GM18502 (cell line): ENCODE results near the gene MPZL2.
"Not testable (repeated sequence)": the region's sequence is repeated elsewhere in the genome, so short reads cannot be mapped to it uniquely, and the experiment has no call there.

Experiments
- ATAC-seq: cut with Tn5 transposase; IDR thresholded peaks from one replicate; pipeline ENCODE4 v1.9.1; 2021; ENCODE audit warnings: mild to moderate bottlenecking; ENCODE audit not compliant: unreplicated experiment, poor library complexity

Gene MPZL2

DNA sequence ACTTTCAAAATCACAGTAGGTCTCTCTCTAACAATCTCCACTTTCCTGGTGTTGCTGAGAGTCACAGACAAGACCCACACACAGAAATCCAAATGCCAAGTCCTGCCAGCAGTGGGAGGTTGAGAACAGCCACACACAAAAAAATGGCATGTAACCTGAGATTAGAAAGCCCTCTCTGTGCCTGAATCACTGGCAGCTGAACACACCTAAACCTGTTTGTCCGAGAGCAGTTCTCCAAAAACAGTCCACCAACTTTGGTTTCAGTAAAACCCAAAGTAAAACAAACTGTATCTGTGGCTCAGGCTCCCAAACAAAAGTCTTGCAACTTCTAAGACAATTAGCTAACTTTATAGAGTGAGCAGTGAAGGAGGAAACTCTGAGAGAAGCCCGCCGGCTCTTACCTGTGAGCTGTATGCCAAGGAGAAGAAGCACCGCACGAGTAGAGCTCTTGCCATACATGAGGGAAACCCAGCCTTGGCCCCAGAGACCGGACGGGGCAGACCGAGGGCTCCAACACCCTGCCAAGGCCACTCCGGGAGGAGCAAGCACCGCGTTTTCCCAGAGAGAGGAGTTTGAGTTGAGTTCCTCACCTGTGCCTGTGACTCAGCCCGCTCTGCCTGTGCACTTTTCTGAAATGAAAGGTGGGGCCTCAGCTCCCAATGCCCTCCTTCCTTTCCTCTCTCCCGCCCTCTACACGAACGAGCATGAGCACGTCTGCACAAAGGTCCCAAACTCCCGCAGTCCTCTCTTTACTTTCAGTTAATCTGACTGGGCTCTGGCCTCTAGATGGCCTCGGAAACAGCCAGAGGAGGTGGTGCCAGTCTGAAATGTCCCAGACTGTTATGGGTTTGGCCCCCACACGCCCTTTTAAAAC, at the start of gene MPZL2:
Gene MPZL2, minus strand, starts transcription at position 603 of the 874 bp plus-strand sequence. Its CDS starts 144 bp downstream, at position 459.
- ATAC-seq = no peak

DNA sequence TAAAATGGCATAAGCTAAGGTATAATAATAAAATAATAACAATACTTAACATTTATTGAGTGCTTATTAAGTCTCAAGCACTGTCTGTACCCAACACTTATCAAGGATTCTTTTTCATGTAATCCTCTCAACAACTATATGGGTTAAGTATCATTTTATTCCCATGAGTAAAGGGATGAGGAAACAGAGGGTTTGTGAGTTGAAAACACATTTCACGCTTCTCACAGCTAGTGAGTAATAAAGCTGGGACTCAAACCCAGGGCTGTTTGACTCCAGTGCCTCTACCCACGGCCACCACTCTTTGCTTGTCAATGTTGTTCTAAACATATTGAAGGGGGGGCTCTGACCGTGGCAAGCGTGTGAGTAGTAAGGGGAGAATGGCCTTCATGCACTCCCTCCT, 49.1 kb upstream of the MPZL2 start:
- no peak for ATAC-seq

DNA sequence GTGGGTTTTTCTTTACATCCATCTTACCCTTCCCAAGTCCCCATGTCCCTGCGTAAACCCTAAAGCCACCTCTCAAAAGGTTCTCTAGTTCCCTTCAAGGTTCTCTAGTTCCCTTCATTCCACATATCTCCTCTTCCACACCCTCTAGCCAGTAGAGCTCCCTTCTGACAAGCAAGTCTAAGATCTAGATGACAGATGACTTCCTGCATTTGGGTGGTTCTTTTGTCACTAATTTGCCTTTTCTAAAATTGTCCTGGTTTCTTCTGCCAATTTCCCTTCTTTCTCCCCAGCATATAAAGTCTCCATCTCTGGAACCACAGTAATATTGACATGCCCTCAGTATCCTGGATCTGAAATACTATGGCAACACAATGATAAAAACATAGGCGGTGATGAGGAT, 48.2 kb upstream of the MPZL2 start:
- ATAC-seq = no peak

DNA sequence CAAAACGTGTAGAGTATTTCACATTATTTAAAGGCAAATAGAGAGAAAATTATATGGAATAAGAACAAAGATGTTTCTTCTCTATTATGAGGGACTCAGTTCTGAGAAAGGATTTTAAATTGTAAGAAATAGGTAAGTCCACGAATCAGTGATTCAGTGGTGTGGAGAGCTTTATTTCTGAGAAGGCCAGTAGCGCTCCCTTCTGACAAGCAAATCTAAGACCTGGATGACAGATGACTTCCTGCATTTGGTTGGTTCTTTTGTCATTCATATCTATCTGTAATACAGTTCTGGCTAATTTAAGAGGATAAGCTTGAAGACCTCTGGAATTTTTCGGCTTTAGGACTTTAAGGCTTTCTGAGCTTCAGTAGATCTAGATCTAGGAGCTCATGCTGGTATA, 47.4 kb upstream of the MPZL2 start:
- ATAC-seq = no peak

DNA sequence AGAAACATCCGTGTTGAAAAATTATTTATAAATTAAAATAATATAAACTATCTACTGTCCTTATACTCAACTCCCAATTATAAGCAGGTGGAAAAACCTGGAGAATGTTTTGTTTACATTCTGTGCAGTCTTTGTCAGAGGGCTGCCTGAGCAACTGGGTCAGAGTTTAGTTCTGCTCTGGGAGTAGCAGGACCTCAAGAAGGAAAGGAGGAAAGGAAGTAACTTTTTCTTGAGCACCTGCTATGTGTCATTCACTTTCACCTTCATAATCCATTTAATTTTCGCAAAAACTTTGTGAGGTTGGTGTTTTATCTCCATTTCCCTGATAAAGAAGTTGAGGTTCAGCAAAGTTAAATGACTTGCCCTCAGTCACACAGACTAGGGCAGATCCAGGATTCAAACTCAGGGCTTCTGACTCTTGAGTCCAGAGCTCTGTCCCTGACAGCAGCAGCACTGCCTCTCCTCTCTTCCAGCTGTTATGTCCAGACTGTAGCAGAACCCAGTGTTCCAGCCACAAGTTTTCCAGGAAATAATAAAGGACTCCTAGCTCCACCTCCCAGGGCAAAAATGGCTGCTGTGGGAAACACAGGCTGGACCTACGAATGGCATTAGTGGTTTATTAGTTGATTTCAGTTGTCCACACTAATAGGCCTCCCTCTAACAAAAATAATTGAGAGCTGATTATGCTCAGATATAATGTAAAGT, 46.8 kb upstream of the MPZL2 start:
- no peak for ATAC-seq

DNA sequence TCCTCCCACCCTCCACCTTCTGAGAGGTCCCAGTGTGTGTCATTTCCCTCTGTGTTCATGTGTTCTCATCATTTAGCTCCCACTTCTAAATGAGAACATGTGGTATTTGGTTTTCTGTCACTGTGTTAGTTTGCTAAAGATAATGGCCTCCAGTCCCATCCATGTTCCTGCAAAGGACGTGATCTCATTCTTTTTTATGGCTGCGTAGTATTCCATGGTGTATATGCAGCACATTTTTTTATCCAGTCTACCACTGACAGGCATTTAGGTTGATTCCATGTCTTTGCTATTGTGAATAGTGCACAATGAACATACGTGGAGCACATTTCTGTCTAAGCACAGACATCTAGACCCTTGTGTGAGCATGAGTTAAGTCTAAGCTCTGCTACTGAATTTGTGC, 46.2 kb upstream of the MPZL2 start:
- ATAC-seq = no peak

DNA sequence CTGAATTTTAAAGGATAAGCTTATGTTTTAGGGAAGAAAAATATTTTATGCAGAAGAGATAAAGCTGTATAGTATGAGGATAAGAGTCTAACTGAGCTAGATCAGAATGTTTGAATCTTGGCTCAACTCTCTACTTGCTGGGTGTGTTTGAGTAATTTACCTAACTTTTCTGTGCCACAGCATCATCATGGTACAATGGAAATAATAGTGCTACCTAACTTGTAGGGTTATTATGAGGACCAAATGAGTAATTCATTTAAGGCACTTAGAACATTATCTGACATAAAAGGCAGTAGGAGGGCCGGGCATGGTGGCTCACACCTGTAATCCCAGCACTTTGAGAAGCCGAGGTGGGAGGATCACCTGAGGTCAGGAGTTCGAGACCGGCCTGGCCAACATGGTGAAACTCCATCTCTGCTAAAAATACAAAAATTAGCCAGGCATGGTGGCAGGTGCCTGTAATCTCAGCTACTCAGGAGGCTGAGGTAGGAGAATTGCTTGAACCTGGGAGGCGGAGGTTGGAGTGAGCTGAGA, 45.0 kb upstream of the MPZL2 start:
- ATAC-seq = not testable (repeated sequence)

DNA sequence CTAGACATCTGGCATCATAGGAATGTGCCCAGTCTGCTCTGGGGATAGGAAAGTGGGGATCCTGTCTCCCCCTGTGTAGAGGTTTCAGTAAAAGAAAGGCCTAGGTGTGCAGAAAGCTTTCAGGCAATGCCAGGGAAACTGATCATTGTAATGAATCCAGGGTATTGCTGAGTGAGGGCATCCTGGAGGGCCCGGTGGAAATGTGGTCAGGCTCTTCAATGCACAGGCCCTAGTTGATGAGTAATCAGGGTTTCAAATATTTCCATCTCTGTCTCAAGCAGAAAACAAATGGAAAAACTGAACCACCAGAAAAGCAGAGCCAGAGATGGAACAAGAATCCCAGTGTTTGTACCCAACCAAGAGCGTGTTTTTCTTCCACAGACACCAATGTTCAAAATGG, 42.5 kb upstream of the MPZL2 start:
- no peak for ATAC-seq

DNA sequence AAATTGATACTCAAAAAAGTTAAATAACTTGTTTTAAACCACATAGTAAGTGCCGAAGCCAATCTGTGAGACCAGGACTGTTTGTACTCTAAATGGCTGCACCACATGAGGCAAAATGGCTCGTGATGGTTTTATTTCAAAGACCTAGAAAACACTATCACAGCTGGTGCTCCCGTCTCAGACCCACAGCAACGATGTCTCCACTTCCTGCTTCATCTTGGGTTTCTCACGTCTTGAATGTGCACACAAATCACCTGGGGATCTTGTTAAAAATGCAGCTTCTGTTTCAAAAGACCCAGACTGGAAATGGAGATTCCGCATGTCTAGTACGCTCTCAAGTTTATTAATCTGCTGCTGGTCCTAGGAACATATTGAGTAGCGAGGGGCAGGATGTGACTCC, 41.6 kb upstream of the MPZL2 start:
- no peak for ATAC-seq

DNA sequence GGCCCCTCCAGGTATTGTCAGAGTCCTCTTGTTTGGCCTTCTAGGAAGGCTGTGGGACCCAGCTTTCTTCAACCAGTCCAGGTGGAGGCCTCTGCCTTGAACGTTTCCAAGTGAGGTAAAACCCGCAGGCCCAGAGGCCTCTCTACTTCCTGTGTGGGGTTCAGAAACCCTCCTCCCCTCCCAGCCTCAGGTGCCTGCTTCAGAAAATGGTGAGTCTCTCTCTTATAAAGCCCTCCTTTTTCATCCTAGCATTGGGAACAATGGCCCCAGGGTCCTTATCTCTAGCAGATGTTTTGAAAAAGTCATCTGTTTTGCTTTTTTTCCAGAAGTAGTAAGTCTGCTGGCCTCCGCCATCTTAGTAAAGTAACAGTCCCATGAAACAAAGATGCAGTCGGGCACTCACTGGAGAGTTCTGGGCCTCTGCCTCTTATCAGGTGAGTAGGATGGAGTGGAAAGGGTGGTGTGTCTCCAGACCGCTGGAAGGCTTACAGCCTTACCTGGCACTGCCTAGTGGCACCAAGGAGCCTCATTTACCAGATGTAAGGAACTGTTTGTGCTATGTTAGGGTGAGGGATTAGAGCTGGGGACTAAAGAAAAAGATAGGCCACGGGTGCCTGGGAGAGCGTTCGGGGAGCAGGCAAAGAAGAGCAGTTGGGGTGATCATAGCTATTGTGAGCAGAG, 40.6 kb upstream of the MPZL2 start, which contains the start of gene CD3E:
Gene CD3E, plus strand, starts transcription at position 163 of the 681 bp plus-strand sequence. Its CDS starts 223 bp downstream, at position 386.
- ATAC-seq = no peak

DNA sequence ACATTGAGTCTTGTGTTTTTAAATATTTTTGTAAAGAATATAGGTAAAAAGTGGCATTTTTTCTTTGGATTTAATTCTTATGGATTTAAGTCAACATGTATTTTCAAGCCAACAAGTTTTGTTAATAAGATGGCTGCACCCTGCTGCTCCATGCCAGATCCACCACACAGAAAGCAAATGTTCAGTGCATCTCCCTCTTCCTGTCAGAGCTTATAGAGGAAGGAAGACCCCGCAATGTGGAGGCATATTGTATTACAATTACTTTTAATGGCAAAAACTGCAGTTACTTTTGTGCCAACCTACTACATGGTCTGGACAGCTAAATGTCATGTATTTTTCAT, 40.1 kb upstream of the MPZL2 start:
- no peak for ATAC-seq

DNA sequence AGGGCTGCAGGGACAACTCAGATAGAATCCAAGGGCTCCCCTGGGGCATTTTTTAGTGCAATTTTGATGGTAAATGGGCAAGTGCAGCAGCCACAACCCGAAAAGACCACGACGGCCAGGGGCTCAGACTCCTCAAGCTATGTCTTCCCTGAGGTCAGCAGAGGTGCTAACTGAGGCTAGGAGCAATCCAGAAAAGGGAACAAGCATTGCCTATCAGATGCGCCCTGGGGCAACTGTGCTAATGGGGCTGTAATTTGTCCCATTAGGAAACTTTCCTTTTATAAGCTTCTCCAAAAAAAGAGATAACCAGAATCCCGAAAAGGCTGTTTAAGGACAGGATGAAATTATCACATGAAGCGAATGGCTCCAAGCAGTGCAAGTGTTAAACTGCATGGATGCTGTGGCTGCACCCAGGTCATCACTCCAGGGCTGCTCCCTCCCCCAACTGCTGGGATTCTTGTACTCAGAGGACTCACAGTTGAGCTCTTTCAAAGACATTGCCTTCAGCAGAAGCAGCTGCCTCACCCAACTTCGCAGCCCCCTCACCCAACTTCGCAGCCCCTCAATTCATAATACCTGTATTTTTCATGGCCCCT, 37.6 kb upstream of the MPZL2 start:
- no peak for ATAC-seq

DNA sequence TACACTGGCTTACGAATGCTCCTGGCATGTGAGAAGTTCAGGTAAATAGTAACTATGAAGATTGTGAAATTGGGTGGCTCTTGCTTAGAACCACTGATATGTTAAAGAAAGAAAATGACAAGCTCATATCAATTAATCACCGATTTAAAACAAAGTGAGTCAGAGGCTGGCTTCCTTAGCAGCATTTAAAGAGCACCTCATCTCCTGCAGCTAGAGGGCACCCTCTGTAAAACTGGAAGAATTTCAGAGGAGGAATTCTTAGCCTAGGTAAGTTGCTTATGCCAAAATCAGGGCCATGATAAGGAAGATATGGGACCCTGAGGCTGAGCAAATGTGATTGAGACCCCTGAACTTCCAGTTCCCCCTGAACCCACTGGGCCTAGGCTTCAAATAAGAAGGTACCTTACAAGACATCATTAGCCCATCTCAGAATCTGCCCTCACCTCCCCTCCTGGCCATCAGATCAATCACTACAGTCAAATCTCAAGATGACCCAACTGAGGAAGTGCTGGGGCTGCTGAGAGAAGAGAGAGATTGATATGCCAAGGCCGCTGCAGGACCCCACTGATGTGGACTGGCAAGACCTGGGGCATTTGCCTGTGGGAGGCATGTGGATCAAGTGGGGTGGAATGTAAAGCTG, 31.8 kb upstream of the MPZL2 start:
- no peak for ATAC-seq

DNA sequence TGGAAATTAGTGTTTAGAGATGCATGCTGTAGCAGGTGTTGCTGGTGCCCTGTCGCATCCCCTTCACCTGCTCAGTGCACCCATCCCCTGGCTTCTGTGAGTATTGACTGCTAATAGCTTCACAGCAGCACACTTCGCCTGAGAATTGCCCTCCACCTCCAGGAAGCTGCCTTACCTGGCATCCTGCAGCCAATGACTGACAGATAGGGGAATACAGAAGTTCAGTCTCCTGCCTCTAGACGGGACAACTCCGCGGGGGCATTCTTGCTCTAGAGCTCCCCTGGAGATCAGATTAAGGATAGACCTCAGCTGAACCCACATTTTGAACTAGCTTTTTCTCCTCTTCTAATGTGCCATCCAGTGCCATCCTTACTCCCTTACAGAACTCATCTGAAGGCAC, 31.1 kb upstream of the MPZL2 start:
- no peak for ATAC-seq

DNA sequence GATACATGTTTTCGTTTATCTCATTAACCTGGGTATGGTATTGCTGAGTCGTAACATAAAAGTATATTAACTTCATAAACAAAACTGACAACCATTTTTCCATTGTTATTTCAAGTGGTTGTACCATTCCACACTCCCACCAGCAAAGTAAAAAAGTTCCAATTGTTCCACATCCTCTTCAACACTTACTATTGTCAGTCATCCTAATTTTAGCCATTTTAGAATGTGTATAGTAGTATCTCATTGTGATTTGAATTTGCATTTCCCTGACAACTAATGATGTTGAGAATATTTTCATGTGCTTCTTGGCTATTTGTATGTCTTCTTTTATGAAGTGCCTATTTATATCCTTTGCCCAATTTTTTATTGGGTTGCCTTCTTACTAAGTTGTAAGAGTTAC, 30.0 kb upstream of the MPZL2 start:
- no peak for ATAC-seq

DNA sequence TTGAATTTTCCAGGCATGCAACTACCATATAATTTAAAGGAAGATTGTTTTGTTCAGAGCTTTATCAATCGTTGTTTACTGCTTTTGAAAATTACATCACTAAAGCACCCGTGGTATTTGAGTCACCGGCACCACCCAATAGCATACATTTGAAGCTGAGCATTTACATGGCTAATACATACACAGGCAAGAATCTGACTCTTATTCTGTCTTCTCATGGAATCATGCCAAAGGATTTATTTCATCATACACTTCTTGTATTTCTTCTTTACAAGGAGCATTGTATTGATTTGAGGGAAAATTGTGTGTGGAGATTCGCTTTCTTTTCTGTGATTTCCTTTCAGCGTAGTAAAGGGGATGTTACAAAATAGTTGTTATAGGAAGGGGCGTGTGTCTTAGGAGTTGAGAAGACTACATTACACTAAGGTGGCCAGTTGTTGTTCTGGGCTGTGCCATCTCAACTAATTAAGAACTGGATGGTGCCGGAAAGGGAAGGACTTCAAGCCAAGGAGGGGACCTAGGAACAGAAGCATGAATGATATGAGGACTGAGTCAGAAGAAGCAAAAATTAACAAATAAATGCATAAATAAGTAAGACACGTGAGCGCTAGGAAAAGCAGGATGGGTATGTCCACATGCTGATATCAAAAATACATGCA, 27.5 kb upstream of the MPZL2 start:
- no peak for ATAC-seq

DNA sequence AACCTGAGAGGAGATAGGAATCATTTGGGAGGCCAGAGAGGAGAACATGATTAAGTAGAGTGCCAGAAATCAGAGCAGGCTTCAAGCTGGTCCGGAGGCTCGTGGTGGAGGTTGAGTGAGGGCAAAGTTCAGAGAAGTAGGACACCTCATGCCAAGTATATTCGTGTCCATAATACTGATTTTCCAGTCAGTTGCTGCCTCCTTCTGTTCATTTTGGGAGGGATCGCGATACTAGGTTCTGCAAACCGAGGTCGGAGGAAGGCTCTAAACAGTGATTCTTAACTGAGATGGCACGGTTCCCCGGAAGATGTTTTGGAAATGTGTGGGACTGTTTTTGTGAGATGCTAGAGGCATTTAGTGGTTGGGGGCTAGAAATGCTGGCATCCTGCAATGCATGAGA, 26.8 kb upstream of the MPZL2 start:
- ATAC-seq = no peak

DNA sequence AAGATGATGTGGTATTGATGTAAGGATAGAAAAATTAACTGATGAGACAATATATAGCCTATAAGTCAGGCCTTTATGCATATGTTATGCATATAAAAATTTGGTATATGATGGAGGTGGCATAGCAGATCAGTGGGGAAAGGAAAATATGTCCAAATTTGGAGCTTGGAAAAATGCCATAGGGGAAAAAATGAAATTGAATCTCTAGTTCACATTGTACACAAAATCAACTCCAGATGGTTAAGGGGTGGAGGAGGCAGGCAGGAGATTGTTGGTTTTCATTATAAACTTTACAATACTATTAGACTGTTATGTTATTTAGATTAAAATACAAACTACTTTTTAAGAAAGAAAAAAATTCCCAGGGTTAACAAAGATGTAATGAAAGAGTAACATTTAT, 25.3 kb upstream of the MPZL2 start:
- ATAC-seq = no peak

DNA sequence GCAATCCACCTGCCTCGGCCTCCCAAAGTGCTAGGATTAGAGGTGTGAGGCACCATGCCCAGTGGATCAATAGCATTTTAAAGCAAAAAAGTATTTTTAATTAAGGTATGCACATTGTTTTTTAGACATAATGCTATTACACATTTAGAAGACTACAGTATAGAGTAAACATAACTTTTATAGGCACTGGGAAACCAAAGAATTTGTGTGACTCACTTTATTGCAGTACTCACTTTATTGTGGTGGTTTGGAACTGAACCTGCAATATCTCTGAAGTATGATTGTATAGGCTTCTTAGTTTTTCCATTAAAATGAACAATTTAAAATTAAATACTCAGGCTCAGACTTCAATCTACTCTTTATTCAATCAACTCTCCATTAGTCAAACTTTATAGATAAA, 22.9 kb upstream of the MPZL2 start:
- ATAC-seq = no peak

DNA sequence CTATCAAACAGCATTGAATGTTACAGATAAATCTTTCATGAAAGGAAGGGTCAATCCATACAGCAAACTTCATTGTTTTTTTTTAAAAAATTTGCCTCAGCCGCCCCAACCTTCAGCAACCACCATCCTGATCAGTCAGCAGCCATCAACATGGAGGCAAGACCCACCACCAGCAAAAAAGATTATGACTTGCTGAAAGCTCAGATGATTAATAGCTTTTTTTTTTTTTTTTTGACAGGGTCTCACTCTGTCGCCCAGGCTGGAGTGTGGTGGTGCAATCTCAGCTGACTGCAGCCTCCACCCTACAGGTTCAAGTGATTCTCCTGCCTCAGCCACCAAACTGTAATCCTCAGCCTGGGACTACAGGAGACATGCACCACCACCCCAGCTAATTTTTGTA, 22.4 kb upstream of the MPZL2 start:
- no peak for ATAC-seq
